ENCODE results near the gene FOXI1. TPM values are rescaled to one million over a fixed set of nuclear protein-coding genes. Genes with fewer than 3 reads are reported as not detected.
"Not testable (repeated sequence)": the region's sequence is repeated elsewhere in the genome, so short reads cannot be mapped to it uniquely, and the experiment has no call there.

The FOXI1 gene
- total RNA-seq, 1 donor from 2014 or later = not detected

GRCh38 chr5:170114271-170114670 lies 8.6 kb downstream of the FOXI1 start:
- DNase-seq (no peak), ATAC-seq (ENCODE audit: poor library complexity) (no peak)
- intact Hi-C loops (cut with DNase I) = no loop called here

- DNase-seq (no peak), ATAC-seq (ENCODE audit: poor library complexity) (no peak)
- intact Hi-C loops (cut with DNase I) = no loop called here
Observed at GRCh38 chr5:170115925-170116324, 10.2 kb downstream of the FOXI1 start.

DNA sequence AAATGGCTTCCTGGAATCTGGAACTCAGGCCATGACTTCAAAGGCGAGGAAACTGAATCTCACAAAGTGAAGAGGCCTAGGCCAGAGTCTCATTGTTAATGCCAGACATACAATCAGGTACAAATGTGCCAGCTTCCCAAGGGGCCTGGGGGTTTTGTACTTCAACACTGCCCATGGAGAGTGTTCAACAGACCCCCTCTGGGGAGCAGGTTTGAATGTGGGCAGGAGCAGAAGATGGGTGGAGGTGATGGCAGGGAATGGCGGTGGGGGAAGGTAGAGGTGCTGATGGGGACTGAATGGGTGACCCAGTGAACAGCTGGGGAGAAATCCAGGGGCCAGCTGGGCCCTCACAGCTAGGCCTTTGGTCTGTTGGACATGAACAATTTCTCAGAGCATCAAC lies 12.0 kb downstream of the FOXI1 start:
- intact Hi-C loops (cut with DNase I) = no loop called here
- no peak for DNase-seq
- ATAC-seq (ENCODE audit: poor library complexity) = no peak

GRCh38 chr5:170120576-170120975 lies 14.9 kb downstream of the FOXI1 start:
- intact Hi-C loops (cut with DNase I) = no loop called here
- ATAC-seq (ENCODE audit: poor library complexity) (no peak), DNase-seq (no peak)

DNA sequence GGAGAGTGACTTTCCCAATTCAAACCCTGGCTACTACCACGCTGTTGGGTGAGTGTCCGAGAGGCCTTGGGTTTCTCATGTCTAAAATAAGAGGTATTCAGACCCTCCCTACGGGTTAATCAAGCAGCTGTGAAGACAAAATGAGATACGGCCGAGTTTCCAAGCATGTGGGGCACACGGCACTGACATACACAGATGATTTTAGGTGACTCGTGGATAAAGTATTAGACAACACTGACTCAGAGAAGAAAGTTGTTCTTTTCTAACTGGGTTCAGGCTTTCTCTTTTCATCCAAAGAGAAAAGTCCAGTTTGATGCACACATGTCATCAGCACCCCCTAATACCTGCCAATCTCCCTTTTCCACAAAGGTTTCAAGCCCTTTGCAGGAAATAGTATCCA lies 15.6 kb downstream of the FOXI1 start:
- ATAC-seq (ENCODE audit: poor library complexity) (no peak), DNase-seq (no peak)
- intact Hi-C loops (cut with DNase I) = no loop called here

DNA sequence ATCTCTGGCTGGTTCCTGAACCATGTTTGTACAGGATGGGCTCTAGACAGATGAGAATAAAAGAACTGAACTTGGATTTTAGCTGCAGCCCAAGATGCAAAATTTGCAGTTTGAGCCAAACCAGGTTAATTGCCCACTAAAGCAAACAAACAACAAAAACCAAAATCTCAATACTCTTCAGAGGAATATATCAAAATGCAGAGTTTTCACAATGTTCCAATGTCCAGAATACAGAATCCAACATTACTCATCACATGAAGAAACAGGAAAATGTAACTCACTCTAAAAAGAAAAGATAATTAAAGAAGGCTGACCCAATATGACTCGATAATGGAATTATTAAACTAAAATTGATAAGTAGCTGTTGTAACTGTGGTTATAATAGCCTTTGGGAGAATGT lies 20.4 kb downstream of the FOXI1 start:
- ATAC-seq (ENCODE audit: poor library complexity) (no peak), DNase-seq (no peak)

GRCh38 chr5:170126626-170127025 lies 20.9 kb downstream of the FOXI1 start:
- intact Hi-C loops (cut with DNase I) = no loop called here
- DNase-seq = no peak
- ATAC-seq (ENCODE audit: poor library complexity) = no peak

More for the DNA sequence above, 20.4 kb downstream of the FOXI1 start:
- intact Hi-C loops (cut with DNase I) = no loop called here

GRCh38 chr5:170131235-170131634 lies 25.5 kb downstream of the FOXI1 start:
- ATAC-seq (ENCODE audit: poor library complexity) (no peak), DNase-seq (no peak)
- intact Hi-C loops (cut with DNase I) = no loop called here

DNA sequence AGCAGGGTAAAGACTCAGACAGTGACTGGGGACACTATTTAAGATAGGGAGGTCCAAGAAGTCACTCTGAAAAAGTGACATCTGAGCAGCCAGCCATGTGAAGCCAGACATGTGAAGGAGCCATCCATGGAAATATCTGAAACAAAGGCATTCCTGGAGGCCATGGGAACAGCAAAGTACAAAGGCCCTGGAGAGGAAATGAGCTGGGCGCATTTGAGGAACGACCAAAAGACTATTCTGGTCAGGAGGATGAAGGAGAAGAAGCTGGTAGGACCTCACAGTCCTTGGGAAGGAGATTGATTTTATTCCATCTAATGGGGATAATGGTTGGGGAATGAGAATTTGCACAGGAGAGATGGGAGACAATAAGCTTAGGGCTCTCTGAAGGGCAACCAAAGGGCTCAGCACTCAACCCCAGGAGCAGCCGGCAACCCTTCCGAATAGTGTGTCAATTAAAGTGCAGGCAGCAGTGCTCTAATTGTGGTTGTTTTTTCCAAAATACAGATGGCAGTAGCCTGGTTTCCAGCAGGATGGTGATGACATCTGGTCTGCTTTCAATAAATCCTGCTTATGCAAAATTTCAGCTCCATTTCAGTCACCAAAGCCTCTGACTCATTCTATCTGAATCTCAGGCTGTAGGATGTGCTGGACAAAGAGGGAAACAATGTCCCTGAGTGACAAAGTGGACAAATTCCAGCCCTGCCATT lies 26.7 kb downstream of the FOXI1 start:
- ATAC-seq (ENCODE audit: poor library complexity) (no peak), DNase-seq (no peak)
- intact Hi-C loops (cut with DNase I) = no loop called here

DNA sequence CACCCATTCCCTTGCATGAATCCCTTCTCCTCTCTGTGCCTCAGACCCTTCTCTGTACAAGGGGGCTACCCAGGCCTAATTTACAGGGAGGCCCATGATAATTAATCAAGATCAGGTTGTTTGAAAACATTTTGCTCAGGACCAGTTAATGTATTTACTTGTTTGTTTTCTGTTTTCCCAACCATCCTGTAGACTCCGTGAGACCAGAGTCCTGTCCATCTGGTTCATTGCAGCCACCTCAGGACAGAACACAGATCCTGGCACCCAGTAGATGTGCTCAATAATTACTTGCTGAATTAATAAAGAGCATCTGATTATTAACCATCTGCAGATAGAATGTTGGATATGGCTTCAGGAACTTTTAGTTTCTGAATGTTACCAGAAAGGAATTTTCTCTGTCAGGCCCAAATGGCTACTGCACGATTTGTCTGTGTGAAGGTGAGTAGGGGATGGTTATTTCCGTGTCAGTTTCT lies 27.3 kb downstream of the FOXI1 start:
- intact Hi-C loops (cut with DNase I) = no loop called here
- ATAC-seq (ENCODE audit: poor library complexity) (no peak), DNase-seq (no peak)

GRCh38 chr5:170135796-170136490 lies 30.2 kb downstream of the FOXI1 start:
- DNase-seq (no peak), ATAC-seq (ENCODE audit: poor library complexity) (no peak)
- intact Hi-C loops (cut with DNase I) = no loop called here

GRCh38 chr5:170136506-170136905 lies 30.8 kb downstream of the FOXI1 start:
- ATAC-seq (ENCODE audit: poor library complexity) (no peak), DNase-seq (no peak)
- intact Hi-C loops (cut with DNase I) = no loop called here

GRCh38 chr5:170137694-170138214 lies 32.1 kb downstream of the FOXI1 start:
- ATAC-seq (ENCODE audit: poor library complexity) (no peak), DNase-seq (no peak)
- intact Hi-C loops (cut with DNase I) = no loop called here

GRCh38 chr5:170138273-170138672 lies 32.6 kb downstream of the FOXI1 start:
- ATAC-seq (ENCODE audit: poor library complexity) (no peak), DNase-seq (no peak)
- intact Hi-C loops (cut with DNase I) = no loop called here

GRCh38 chr5:170139786-170140335 lies 34.2 kb downstream of the FOXI1 start:
- no peak for ATAC-seq (ENCODE audit: poor library complexity)
- intact Hi-C loops (cut with DNase I) = no loop called here
- DNase-seq = no peak

DNA sequence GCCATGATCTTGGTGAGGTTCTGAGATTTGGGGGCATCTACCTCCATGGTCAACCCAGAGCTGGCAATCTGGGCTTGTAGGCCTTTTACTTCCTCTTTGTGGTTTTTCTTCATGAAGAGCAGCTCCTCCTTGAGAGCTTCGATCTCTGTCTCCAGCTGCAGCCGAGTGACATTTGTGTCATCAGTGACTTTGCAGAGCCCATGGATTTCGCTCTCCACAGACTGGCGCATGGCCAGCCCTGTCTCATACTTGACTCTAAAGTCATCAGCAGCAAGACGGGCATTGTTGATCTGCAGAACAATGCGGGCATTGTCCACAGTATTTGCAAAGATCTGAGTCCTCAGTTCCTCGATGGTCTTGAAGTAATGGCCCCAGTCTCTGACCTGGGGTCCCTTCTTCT lies 35.5 kb downstream of the FOXI1 start:
- not testable (repeated sequence) for ATAC-seq (ENCODE audit: poor library complexity); DNase-seq

DNA sequence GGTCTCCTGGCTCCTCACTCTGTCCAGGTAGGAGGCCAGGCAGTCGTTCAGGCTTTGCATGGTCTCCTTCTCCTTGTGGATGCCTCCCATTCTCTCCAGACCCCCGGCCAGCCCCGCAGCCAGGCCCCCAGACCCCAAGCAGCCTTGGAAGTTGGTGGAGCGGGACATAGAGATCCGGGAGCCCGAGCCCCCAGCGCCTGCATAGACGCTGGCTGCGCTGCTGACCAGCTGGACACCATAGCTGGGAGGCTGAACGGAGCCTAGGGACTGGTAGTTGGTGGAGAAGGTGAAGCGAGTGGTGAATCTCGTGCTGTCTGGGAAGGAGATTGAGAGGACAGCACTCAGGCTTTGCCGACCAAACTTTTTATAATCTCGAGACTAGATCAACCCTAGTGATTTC lies 35.9 kb downstream of the FOXI1 start:
- intact Hi-C loops (cut with DNase I) = no loop called here
- ATAC-seq (ENCODE audit: poor library complexity) = no peak
- DNase-seq = no peak

More for the DNA sequence above, 35.5 kb downstream of the FOXI1 start:
- intact Hi-C loops (cut with DNase I) = not testable (repeated sequence)

GRCh38 chr5:170142196-170142595 lies 36.5 kb downstream of the FOXI1 start:
- no peak for DNase-seq
- intact Hi-C loops (cut with DNase I) = no loop called here
- ATAC-seq (ENCODE audit: poor library complexity) = no peak

GRCh38 chr5:170143091-170143490 lies 37.4 kb downstream of the FOXI1 start:
- no peak for DNase-seq
- no peak for ATAC-seq (ENCODE audit: poor library complexity)
- intact Hi-C loops (cut with DNase I) = no loop called here

DNA sequence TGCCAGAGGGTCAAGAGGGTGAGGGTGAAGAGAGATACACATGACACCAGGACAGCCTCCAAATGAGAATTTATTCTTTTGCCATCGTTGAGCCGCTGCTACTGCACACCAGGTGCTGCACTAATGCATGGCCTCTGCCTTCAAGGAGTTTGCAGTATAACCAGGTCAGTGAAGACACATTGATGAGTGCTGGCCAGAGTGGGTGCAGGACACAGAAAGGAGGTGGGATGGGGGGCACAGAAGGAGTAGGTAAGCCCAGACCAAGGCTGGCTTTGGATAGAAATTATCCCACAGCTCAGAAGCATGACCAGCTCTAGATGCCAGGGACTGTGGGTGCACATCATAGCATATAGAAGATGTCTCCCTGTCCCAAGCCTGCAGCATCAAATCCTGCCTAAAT lies 38.0 kb downstream of the FOXI1 start:
- ATAC-seq (ENCODE audit: poor library complexity) (no peak), DNase-seq (no peak)
- intact Hi-C loops (cut with DNase I) = no loop called here
